ENCODE data around the gene HES4. TPM values are rescaled to one million over a fixed set of nuclear protein-coding genes. Genes with fewer than 3 reads are reported as not detected.

HES4 gene
- total and polyA plus RNA-seq, 2 of the 13 experiments (the other 11 are each of a cell fraction or from before 2014, with no cell fraction given), result 8.8 to 10.6 TPM

- TF ChIP-seq MED1 (CRISPR knock-in tag; IDR thresholded peaks at IDR 0.05) (no peak), ZNF121 (CRISPR knock-in tag; IDR thresholded peaks at IDR 0.05) (no peak), TIGD3 (CRISPR knock-in tag; IDR thresholded peaks at IDR 0.05; ENCODE audit: borderline replicate concordance) (no peak), LRRFIP1 (CRISPR knock-in tag; conservative IDR thresholded peaks at IDR 0.05) (no peak), ZFYVE20 (CRISPR knock-in tag; IDR thresholded peaks at IDR 0.05; ENCODE audit: borderline replicate concordance, low read depth) (no peak), ZBED4 (CRISPR knock-in tag; IDR thresholded peaks at IDR 0.05; ENCODE audit: borderline replicate concordance) (no peak), MYC (CRISPR knock-in tag; IDR thresholded peaks at IDR 0.05; ENCODE audit: borderline replicate concordance) (no peak), KDM2A (CRISPR knock-in tag; IDR thresholded peaks at IDR 0.05; ENCODE audit: borderline replicate concordance, low read depth) (0 out of 2 replicates have a peak, but pooled peaks have one; percentile 7), ZNF780A (CRISPR knock-in tag; IDR thresholded peaks at IDR 0.05) (no peak), ZBTB38 (CRISPR knock-in tag; IDR thresholded peaks at IDR 0.05) (0 out of 2 replicates have a peak, but pooled peaks have one; percentile 36), ZNF136 (CRISPR knock-in tag; IDR thresholded peaks at IDR 0.05; ENCODE audit: low read depth) (no peak), ZNF749 (CRISPR knock-in tag; IDR thresholded peaks at IDR 0.05; ENCODE audit: borderline replicate concordance) (no peak), ZNF792 (CRISPR knock-in tag; IDR thresholded peaks at IDR 0.05) (no peak), POGZ (CRISPR knock-in tag; IDR thresholded peaks at IDR 0.05) (no peak), ZNF235 (CRISPR knock-in tag; IDR thresholded peaks at IDR 0.05; ENCODE audit: borderline replicate concordance) (no peak), MXD4 (CRISPR knock-in tag; IDR thresholded peaks at IDR 0.05) (no peak), ZNF746 (CRISPR knock-in tag; IDR thresholded peaks at IDR 0.05) (peak; percentile 91), ZNF737 (CRISPR knock-in tag; IDR thresholded peaks at IDR 0.05; ENCODE audit: borderline replicate concordance) (no peak), NBN (conservative IDR thresholded peaks at IDR 0.05) (no peak), ZBTB33 (CRISPR knock-in tag; IDR thresholded peaks at IDR 0.05) (peak; percentile 96)
These were observed 1.7 kb downstream of the HES4 start (continued) for GRCh38 chr1:997993-998744.

Measured in HepG2 (cell line).